ENCODE measurements around the gene SLFN5. TPM values are rescaled to one million over a fixed set of nuclear protein-coding genes. Genes with fewer than 3 reads are reported as not detected.

SLFN5 gene
- polyA plus RNA-seq, 1 donor from 2014 or later = 2.5 TPM

GRCh38 chr17:35286120-35286781 lies 43.4 kb downstream of the SLFN5 start:
- no peaks in the 10 kb centered on the region for H3K9me3 ChIP-seq (ENCODE audit: low read length)
- no peak overlapping the region for H3K4me2 ChIP-seq (ENCODE audit: low read length)
- no peaks in the 10 kb centered on the region for H3K79me2 ChIP-seq (replicated peaks; ENCODE audit: insufficient read depth, low read length)
- H3K9me2 ChIP-seq (ENCODE audit: insufficient read depth, low read length) = no peaks in the 10 kb centered on the region
- no peaks in the 10 kb centered on the region for H3K27me3 ChIP-seq (ENCODE audit: insufficient read depth, low read depth, low read length)
- H4K20me1 ChIP-seq (ENCODE audit: insufficient read depth) = no peaks in the 10 kb centered on the region
- no peak overlapping the region for H3K4me3 ChIP-seq (ENCODE audit: low read length)
- H2AFZ ChIP-seq (ENCODE audit: low read depth, low read length) = no peak overlapping the region
- TF ChIP-seq MXI1 (conservative IDR thresholded peaks at IDR 0.05; ENCODE audit: poor library complexity, severe bottlenecking) = no peak
- TF ChIP-seq TAF1 (IDR thresholded peaks at IDR 0.05; ENCODE audit: low read depth) = no peak
- TF ChIP-seq CTCF (IDR thresholded peaks at IDR 0.05; ENCODE audit: poor library complexity, severe bottlenecking) = no peak
- no peak for TF ChIP-seq REST (IDR thresholded peaks at IDR 0.05; ENCODE audit: borderline replicate concordance)
- no peak for TF ChIP-seq SMC3 (conservative IDR thresholded peaks at IDR 0.05; ENCODE audit: poor library complexity)
- TF ChIP-seq EZH2 (IDR thresholded peaks at IDR 0.05; ENCODE audit: borderline replicate concordance, insufficient read depth, low read length, poor library complexity, severe bottlenecking) = no peak
- no peak for TF ChIP-seq EP300 (conservative IDR thresholded peaks at IDR 0.05; ENCODE audit: poor library complexity, severe bottlenecking)
- no peak for TF ChIP-seq RAD21 (conservative IDR thresholded peaks at IDR 0.05)
- TF ChIP-seq POLR2AphosphoS5 (IDR thresholded peaks at IDR 0.05) = no peak
- H3K27ac ChIP-seq (ENCODE audit: low read length) = no peak overlapping the region
- no peaks in the 10 kb centered on the region for H3K36me3 ChIP-seq (ENCODE audit: insufficient read depth, low read length)
- no peaks in the 10 kb centered on the region for H3F3A ChIP-seq (ENCODE audit: insufficient read depth, low read length, poor library complexity, severe bottlenecking)
- no peak overlapping the region for H3K9ac ChIP-seq (ENCODE audit: low read length)

GRCh38 chr17:35287286-35287811 lies 44.5 kb downstream of the SLFN5 start:
- no peak overlapping the region for H3K9ac ChIP-seq (ENCODE audit: low read length)
- H3K4me3 ChIP-seq (ENCODE audit: low read length) = no peak overlapping the region
- TF ChIP-seq RAD21 (conservative IDR thresholded peaks at IDR 0.05) = no peak
- TF ChIP-seq CTCF (IDR thresholded peaks at IDR 0.05; ENCODE audit: poor library complexity, severe bottlenecking) = no peak
- no peak for TF ChIP-seq REST (IDR thresholded peaks at IDR 0.05; ENCODE audit: borderline replicate concordance)
- no peak for TF ChIP-seq TAF1 (IDR thresholded peaks at IDR 0.05; ENCODE audit: low read depth)
- TF ChIP-seq SMC3 (conservative IDR thresholded peaks at IDR 0.05; ENCODE audit: poor library complexity) = no peak
- no peak for TF ChIP-seq POLR2AphosphoS5 (IDR thresholded peaks at IDR 0.05)
- TF ChIP-seq EP300 (conservative IDR thresholded peaks at IDR 0.05; ENCODE audit: poor library complexity, severe bottlenecking) = no peak
- TF ChIP-seq EZH2 (IDR thresholded peaks at IDR 0.05; ENCODE audit: borderline replicate concordance, insufficient read depth, low read length, poor library complexity, severe bottlenecking) = no peak
- no peak for TF ChIP-seq MXI1 (conservative IDR thresholded peaks at IDR 0.05; ENCODE audit: poor library complexity, severe bottlenecking)
- no peaks in the 10 kb centered on the region for H4K20me1 ChIP-seq (ENCODE audit: insufficient read depth)
- H3K9me3 ChIP-seq (ENCODE audit: low read length) = no peaks in the 10 kb centered on the region
- H3K9me2 ChIP-seq (ENCODE audit: insufficient read depth, low read length) = no peaks in the 10 kb centered on the region
- H3K79me2 ChIP-seq (replicated peaks; ENCODE audit: insufficient read depth, low read length) = no peaks in the 10 kb centered on the region
- no peak overlapping the region for H2AFZ ChIP-seq (ENCODE audit: low read depth, low read length)
- H3K36me3 ChIP-seq (ENCODE audit: insufficient read depth, low read length) = no peaks in the 10 kb centered on the region
- H3K4me2 ChIP-seq (ENCODE audit: low read length) = no peak overlapping the region
- no peaks in the 10 kb centered on the region for H3K27me3 ChIP-seq (ENCODE audit: insufficient read depth, low read depth, low read length)
- H3F3A ChIP-seq (ENCODE audit: insufficient read depth, low read length, poor library complexity, severe bottlenecking) = no peaks in the 10 kb centered on the region
- H3K27ac ChIP-seq (ENCODE audit: low read length) = no peak overlapping the region

All from neural cell (in vitro differentiated cells).